Subcutaneous abdominal adipose tissue (tissue), 5 donors: ENCODE measurements around the gene FRMPD3.
"Not testable (repeated sequence)": the region's sequence is repeated elsewhere in the genome, so short reads cannot be mapped to it uniquely, and the experiment has no call there.

Experiments used
- H3K27ac ChIP-seq: one replicate; pipeline ENCODE4 v1.7.0; 2013; ENCODE audit warnings: low read depth, mild to moderate bottlenecking, inconsistent platforms, low read length, moderate library complexity
- H3K27me3 ChIP-seq, 5 donors: one replicate each; pipeline ENCODE4 v1.7.0; 2013; ENCODE audit warnings: low read length in 5 of 5, inconsistent platforms in 1 of 5; ENCODE audit not compliant: control insufficient read depth in 5 of 5, insufficient read depth in 4 of 5
- H3K36me3 ChIP-seq, 5 donors: one replicate each; pipeline ENCODE4 v1.7.0; 2013; ENCODE audit warnings: low read length in 5 of 5; ENCODE audit not compliant: control insufficient read depth in 5 of 5, insufficient read depth in 5 of 5
- H3K4me1 ChIP-seq, 5 donors: one replicate each; pipeline ENCODE4 v1.7.0; 2013; ENCODE audit warnings: low read length in 5 of 5, mild to moderate bottlenecking in 3 of 5, moderate library complexity in 1 of 5; ENCODE audit not compliant: control insufficient read depth in 5 of 5, insufficient read depth in 5 of 5
- H3K4me3 ChIP-seq, 5 donors: one replicate each; pipeline ENCODE4 v1.7.0; 2013; ENCODE audit warnings: low read length in 5 of 5, low read depth in 1 of 5
- H3K9ac ChIP-seq, 5 donors: one replicate each; pipeline ENCODE4 v1.7.0; 2013; ENCODE audit warnings: low read length in 5 of 5, mild to moderate bottlenecking in 4 of 5, moderate library complexity in 3 of 5
- H3K9me3 ChIP-seq, 5 donors: one replicate each; pipeline ENCODE4 v1.7.0; 2013; ENCODE audit warnings: low read length in 5 of 5; ENCODE audit not compliant: control insufficient read depth in 5 of 5
- donor health status: healthy.
- donor health status: healthy.
- donor health status: healthy.
- donor health status: healthy.
- donor health status: healthy.

FRMPD3 gene

GRCh38 chrX:107471420-107471819, 22.0 kb downstream of the FRMPD3 start:
- not testable (repeated sequence) for H3K36me3 ChIP-seq, H3K4me1 ChIP-seq, H3K27ac ChIP-seq, H3K4me3 ChIP-seq, H3K27me3 ChIP-seq, H3K9ac ChIP-seq, H3K9me3 ChIP-seq

- Histone ChIP-seq H3K36me3 (no peaks in the 10 kb centered on the region), H3K27ac (no peak overlapping the region), H3K9ac (no peak overlapping the region), H3K4me3 (no peak overlapping the region), H3K27me3 (peaks cover 18 to 30% (median 20%) of the 10 kb centered on the region in 5 donors), H3K4me1 (no peaks in the 10 kb centered on the region), H3K9me3 (no peaks in the 10 kb centered on the region)
Measured at GRCh38 chrX:107477406-107477805, 28.0 kb downstream of the FRMPD3 start.

- Histone ChIP-seq H3K9me3 (no peaks in the 10 kb centered on the region), H3K9ac (no peak overlapping the region), H3K27ac (no peak overlapping the region), H3K4me1 (peaks cover 0 to 10% (median 4%) of the 10 kb centered on the region in 5 donors), H3K4me3 (no peak overlapping the region), H3K27me3 (peaks cover 15 to 49% (median 30%) of the 10 kb centered on the region in 5 donors), H3K36me3 (no peaks in the 10 kb centered on the region)
Measured at GRCh38 chrX:107480272-107480671, 30.8 kb downstream of the FRMPD3 start.

GRCh38 chrX:107482046-107482445, 32.6 kb downstream of the FRMPD3 start:
- Histone ChIP-seq H3K9ac (no peak overlapping the region), H3K36me3 (no peaks in the 10 kb centered on the region), H3K4me1 (peaks cover 0 to 10% (median 4%) of the 10 kb centered on the region in 5 donors), H3K27me3 (peaks cover 8 to 55% (median 28%) of the 10 kb centered on the region in 5 donors), H3K9me3 (no peaks in the 10 kb centered on the region), H3K27ac (no peak overlapping the region), H3K4me3 (no peak overlapping the region)

DNA sequence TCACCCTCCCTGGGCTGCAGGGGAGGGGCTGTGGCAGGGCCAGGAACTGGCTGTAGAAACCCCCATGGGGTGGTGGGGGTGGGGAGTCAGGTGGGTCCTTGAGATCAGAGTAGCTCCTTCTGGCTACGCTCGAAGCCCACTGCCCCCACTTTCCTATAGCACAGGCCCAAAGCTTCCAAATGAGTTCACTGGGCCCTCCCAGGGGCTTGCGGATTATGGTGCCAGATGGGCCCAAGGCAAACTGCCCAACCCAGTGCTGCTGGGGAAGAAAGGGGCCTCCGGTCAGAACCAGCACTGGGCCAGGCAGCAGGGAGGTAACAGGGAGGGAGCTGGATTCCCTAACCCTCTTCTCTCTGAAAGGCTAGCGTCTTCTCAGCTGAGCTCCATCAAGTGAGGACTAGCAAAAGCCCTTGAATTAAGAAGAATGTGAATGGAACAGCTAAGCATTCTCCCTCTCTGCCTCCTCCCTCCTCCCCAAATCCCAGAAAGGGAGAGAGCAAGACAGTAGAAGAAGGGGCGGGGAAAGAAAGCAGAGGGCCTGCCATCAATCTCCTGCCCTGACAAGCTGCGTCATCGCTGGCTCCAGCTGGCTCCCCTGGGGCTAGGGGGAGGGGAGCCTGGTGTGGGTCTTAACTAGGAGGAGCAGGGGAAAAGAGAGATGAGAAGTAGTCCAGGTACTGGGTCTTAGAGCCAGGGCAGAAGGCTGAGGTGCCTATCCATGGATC, 34.7 kb downstream of the FRMPD3 start:
- H3K4me1 ChIP-seq: peaks cover 0 to 10% (median 4%) of the 10 kb centered on the region in 5 donors
- H3K27me3 ChIP-seq: peaks cover 5 to 40% (median 20%) of the 10 kb centered on the region in 5 donors
- H3K9me3 ChIP-seq: no peaks in the 10 kb centered on the region
- H3K9ac ChIP-seq: no peak overlapping the region
- no peak overlapping the region for H3K27ac ChIP-seq
- no peaks in the 10 kb centered on the region for H3K36me3 ChIP-seq
- H3K4me3 ChIP-seq: no peak overlapping the region

GRCh38 chrX:107485013-107485412, 35.6 kb downstream of the FRMPD3 start:
- no peak overlapping the region for H3K27ac ChIP-seq
- no peaks in the 10 kb centered on the region for H3K9me3 ChIP-seq
- no peak overlapping the region for H3K4me3 ChIP-seq
- H3K36me3 ChIP-seq: no peaks in the 10 kb centered on the region
- H3K27me3 ChIP-seq: peaks cover 5 to 35% (median 19%) of the 10 kb centered on the region in 5 donors
- H3K4me1 ChIP-seq: peaks cover 0 to 10% (median 4%) of the 10 kb centered on the region in 5 donors
- no peak overlapping the region for H3K9ac ChIP-seq

DNA sequence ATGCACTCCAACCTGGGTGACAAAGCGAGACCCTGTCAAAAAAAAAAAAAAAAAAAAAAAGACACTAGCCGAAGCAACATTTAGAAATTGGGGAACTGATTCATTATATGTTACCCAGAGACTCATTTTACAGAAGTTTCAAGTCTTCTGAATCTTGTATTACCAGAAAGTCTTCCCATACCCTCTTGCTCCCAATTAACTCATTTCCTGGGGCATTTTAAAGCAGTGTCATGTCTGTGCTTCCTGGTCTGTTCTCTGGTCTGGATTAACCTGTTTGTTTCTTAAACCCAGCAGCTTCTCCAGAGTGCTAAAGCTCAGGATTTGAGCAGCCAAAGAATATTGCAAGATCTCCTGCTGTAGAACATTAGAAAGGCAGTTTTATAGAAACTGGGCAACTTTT, 43.7 kb downstream of the FRMPD3 start:
- no peak overlapping the region for H3K9ac ChIP-seq
- no peak overlapping the region for H3K27ac ChIP-seq
- no peaks in the 10 kb centered on the region for H3K9me3 ChIP-seq
- no peaks in the 10 kb centered on the region for H3K36me3 ChIP-seq
- H3K4me1 ChIP-seq: no peaks in the 10 kb centered on the region
- peaks cover 8 to 24% (median 18%) of the 10 kb centered on the region in 5 donors for H3K27me3 ChIP-seq
- H3K4me3 ChIP-seq: no peak overlapping the region

GRCh38 chrX:107496786-107497185, 47.3 kb downstream of the FRMPD3 start:
- H3K27me3 ChIP-seq: peaks cover 8 to 24% (median 21%) of the 10 kb centered on the region in 5 donors
- H3K4me3 ChIP-seq: no peak overlapping the region
- no peaks in the 10 kb centered on the region for H3K9me3 ChIP-seq
- no peak overlapping the region for H3K27ac ChIP-seq
- H3K9ac ChIP-seq: no peak overlapping the region
- no peaks in the 10 kb centered on the region for H3K36me3 ChIP-seq
- H3K4me1 ChIP-seq: no peaks in the 10 kb centered on the region
